ENCODE data around the gene FAT1. TPM values are rescaled to one million over a fixed set of nuclear protein-coding genes. Genes with fewer than 3 reads are reported as not detected.

Gene FAT1
- total and polyA plus RNA-seq, 4 donors, result 110 to 217 (median 171) TPM

GRCh38 chr4:186596850-186597390 lies 126.7 kb downstream of the FAT1 start:
- Histone ChIP-seq H3K36me3 (ENCODE audit: control insufficient read depth, insufficient read depth, low read length) (peaks cover 37% of the 10 kb centered on the region), H3K9me3 (ENCODE audit: control insufficient read depth, insufficient read depth, low read length) (no peaks in the 10 kb centered on the region), H3K4me3 (ENCODE audit: low read depth, low read length) (no peak overlapping the region), H3K27ac (ENCODE audit: low read depth, low read length) (no peak overlapping the region), H3K27me3 (ENCODE audit: control insufficient read depth, insufficient read depth, low read length) (no peaks in the 10 kb centered on the region), H3K4me1 (ENCODE audit: control insufficient read depth, insufficient read depth, low read length) (no peaks in the 10 kb centered on the region)
- 98% methylated on average over 19 of the region's 23 CpGs for WGBS (ENCODE audit: insufficient coverage)
- DNase-seq (ENCODE audit: low read depth in 4 of 6, low spot score in 6 of 6), result no peak

DNA sequence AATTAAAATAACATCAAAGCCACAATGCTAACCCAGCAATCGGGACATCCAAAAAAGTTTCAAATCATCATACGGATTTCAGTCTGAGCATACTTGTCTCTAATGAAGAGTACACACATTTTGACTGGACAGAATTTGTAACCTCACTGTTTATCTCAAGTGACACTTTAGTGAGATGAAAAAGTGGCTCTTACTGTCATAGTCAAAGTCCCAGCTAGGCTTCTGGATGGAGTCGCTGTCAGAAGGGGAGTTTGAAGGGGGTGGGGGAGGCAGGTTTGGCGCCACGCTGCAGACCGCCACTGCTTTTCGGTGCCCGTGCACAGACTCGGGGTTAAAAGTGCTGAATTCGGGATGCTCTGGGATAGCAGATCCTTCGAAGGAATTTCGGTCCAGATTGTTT lies 127.3 kb downstream of the FAT1 start:
- peaks cover 37% of the 10 kb centered on the region for H3K36me3 ChIP-seq (ENCODE audit: control insufficient read depth, insufficient read depth, low read length)
- H3K4me3 ChIP-seq (ENCODE audit: low read depth, low read length), result no peak overlapping the region
- no peaks in the 10 kb centered on the region for H3K27me3 ChIP-seq (ENCODE audit: control insufficient read depth, insufficient read depth, low read length)
- no peak for DNase-seq (ENCODE audit: low read depth in 4 of 6, low spot score in 6 of 6)
- H3K27ac ChIP-seq (ENCODE audit: low read depth, low read length), result no peak overlapping the region
- H3K4me1 ChIP-seq (ENCODE audit: control insufficient read depth, insufficient read depth, low read length), result no peaks in the 10 kb centered on the region
- H3K9me3 ChIP-seq (ENCODE audit: control insufficient read depth, insufficient read depth, low read length), result no peaks in the 10 kb centered on the region
- 99% methylated on average over 10 of the region's 12 CpGs for WGBS (ENCODE audit: insufficient coverage)

DNA sequence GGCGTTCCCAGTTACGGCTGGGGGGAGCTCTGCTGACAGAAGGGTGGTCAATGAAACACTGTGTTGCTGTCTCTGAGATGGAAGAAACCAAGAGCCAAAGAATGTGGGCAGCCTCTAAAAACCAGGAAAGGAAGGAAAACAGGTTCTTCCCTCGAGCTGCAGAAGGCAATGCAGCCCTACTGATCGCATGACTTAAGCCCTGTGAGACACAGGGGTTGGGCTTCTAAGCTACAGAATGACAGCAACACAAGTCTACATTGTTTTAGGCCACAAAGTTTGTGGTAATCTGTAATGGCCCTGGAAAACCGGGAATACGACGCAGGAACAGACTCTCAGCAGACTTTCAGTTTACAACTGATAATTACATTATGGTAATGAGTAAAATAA lies 130.1 kb downstream of the FAT1 start:
- H3K27me3 ChIP-seq (ENCODE audit: control insufficient read depth, insufficient read depth, low read length), result no peaks in the 10 kb centered on the region
- H3K4me3 ChIP-seq (ENCODE audit: low read depth, low read length), result no peak overlapping the region
- H3K9me3 ChIP-seq (ENCODE audit: control insufficient read depth, insufficient read depth, low read length), result no peaks in the 10 kb centered on the region
- 92% methylated on average over 4 of the region's 7 CpGs for WGBS (ENCODE audit: insufficient coverage)
- no peaks in the 10 kb centered on the region for H3K4me1 ChIP-seq (ENCODE audit: control insufficient read depth, insufficient read depth, low read length)
- no peak overlapping the region for H3K27ac ChIP-seq (ENCODE audit: low read depth, low read length)
- H3K36me3 ChIP-seq (ENCODE audit: control insufficient read depth, insufficient read depth, low read length), result peaks cover 26% of the 10 kb centered on the region
- DNase-seq (ENCODE audit: low read depth in 4 of 6, low spot score in 6 of 6), result no peak

DNA sequence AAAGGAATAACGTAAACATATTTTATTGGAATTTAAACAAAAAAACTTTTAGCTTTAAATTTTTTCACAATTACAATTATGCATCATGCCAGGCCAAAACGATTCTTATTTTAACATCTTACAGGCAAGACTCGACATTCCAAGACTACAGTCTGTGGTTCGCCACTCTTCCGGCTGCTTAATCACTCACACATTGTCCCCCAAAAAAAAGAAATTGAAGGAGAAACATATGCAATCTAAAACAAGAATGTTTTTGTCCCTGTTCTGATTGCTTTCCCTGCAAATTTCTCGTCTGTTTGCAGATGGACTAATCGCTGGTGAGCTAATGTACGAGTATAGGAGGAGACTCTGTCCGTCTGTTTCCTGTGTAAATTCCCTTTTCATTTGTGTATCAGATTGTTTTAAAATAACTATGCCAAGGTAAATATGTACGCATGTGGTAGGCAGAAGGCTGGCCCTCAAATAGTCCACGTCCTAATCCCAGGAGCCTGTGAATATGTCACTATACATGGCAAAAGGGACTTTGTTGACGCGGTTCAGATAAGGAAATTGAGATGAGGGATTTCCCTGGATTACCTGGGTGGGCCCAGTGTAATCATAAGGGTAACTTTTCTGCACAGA lies 130.6 kb downstream of the FAT1 start:
- DNase-seq (ENCODE audit: low read depth in 4 of 6, low spot score in 6 of 6), result no peak
- Histone ChIP-seq H3K4me3 (ENCODE audit: low read depth, low read length) (no peak overlapping the region), H3K9me3 (ENCODE audit: control insufficient read depth, insufficient read depth, low read length) (no peaks in the 10 kb centered on the region), H3K27me3 (ENCODE audit: control insufficient read depth, insufficient read depth, low read length) (no peaks in the 10 kb centered on the region), H3K27ac (ENCODE audit: low read depth, low read length) (no peak overlapping the region), H3K36me3 (ENCODE audit: control insufficient read depth, insufficient read depth, low read length) (peaks cover 28% of the 10 kb centered on the region), H3K4me1 (ENCODE audit: control insufficient read depth, insufficient read depth, low read length) (no peaks in the 10 kb centered on the region)
- 100% methylated on average over 7 of the region's 13 CpGs for WGBS (ENCODE audit: insufficient coverage)

DNA sequence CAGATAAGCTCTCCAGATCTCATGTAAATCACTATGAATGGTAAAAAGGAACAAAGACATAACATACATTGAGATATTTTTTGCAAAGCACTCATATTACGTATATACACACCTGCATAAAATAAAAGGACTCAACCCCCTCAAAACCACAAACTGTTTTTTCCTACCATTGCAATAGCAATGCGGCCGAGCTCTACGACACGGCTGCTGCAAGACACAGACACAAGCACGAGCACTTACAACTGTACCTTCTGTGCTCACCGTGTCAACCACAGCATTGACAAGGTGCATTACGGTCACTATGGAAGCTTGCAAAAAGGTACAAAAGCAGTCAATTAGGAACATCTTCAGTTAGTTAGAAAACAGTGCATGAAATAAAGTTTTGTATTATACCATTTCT lies 131.2 kb downstream of the FAT1 start:
- WGBS (ENCODE audit: insufficient coverage), result 98% methylated on average over 7 of the region's 8 CpGs
- no peak for DNase-seq (ENCODE audit: low read depth in 4 of 6, low spot score in 6 of 6)
- Histone ChIP-seq H3K27ac (ENCODE audit: low read depth, low read length) (no peak overlapping the region), H3K27me3 (ENCODE audit: control insufficient read depth, insufficient read depth, low read length) (no peaks in the 10 kb centered on the region), H3K4me3 (ENCODE audit: low read depth, low read length) (no peak overlapping the region), H3K9me3 (ENCODE audit: control insufficient read depth, insufficient read depth, low read length) (no peaks in the 10 kb centered on the region), H3K36me3 (ENCODE audit: control insufficient read depth, insufficient read depth, low read length) (peaks cover 28% of the 10 kb centered on the region), H3K4me1 (ENCODE audit: control insufficient read depth, insufficient read depth, low read length) (no peaks in the 10 kb centered on the region)

DNA sequence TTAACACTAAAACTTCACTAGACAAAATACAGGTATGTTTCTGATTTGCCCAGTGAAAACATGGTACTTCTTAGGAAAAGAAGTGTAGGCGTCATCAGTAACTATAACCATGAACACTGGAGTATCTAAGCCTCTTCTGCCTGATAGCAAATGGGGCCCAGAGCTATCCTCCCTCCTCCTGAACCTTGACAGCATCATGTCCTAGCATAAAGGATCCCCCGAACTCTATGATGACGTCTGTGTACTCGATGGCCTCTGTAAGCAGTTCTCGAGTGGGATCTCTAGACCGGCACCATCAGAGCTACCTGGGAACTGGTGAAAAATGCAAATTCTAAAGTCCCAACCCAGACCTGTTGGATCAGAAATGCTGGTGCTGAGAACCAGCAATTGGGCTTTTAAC lies 132.0 kb downstream of the FAT1 start:
- H3K27ac ChIP-seq (ENCODE audit: low read depth, low read length), result no peak overlapping the region
- 92% methylated on average over 5 of the region's 6 CpGs for WGBS (ENCODE audit: insufficient coverage)
- no peaks in the 10 kb centered on the region for H3K27me3 ChIP-seq (ENCODE audit: control insufficient read depth, insufficient read depth, low read length)
- no peaks in the 10 kb centered on the region for H3K9me3 ChIP-seq (ENCODE audit: control insufficient read depth, insufficient read depth, low read length)
- peaks cover 23% of the 10 kb centered on the region for H3K36me3 ChIP-seq (ENCODE audit: control insufficient read depth, insufficient read depth, low read length)
- no peaks in the 10 kb centered on the region for H3K4me1 ChIP-seq (ENCODE audit: control insufficient read depth, insufficient read depth, low read length)
- no peak overlapping the region for H3K4me3 ChIP-seq (ENCODE audit: low read depth, low read length)
- no peak for DNase-seq (ENCODE audit: low read depth in 4 of 6, low spot score in 6 of 6)

DNA sequence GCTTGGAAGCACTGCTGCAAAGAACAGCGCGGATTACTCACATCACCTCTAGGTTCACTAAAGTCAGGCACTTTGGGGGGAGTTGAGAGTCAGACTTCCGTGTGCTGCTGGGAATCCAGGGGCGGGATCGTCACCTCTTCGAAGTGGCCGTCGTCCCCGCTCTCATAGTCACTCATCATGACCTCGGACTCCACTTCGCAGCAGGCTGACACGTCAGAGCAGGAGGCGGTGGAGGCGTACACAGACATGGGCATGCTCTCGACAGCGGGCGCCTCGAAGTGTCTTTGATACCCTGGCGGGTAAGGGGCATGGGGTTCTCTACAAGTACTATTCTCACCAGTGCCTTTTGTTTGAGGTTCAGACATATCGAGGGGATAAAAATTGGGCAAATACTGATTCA lies 135.2 kb downstream of the FAT1 start:
- Histone ChIP-seq H3K27me3 (ENCODE audit: control insufficient read depth, insufficient read depth, low read length) (no peaks in the 10 kb centered on the region), H3K4me3 (ENCODE audit: low read depth, low read length) (no peak overlapping the region), H3K36me3 (ENCODE audit: control insufficient read depth, insufficient read depth, low read length) (peaks cover 13% of the 10 kb centered on the region), H3K9me3 (ENCODE audit: control insufficient read depth, insufficient read depth, low read length) (no peaks in the 10 kb centered on the region), H3K4me1 (ENCODE audit: control insufficient read depth, insufficient read depth, low read length) (no peaks in the 10 kb centered on the region), H3K27ac (ENCODE audit: low read depth, low read length) (no peak overlapping the region)
- 96% methylated on average over 19 of the region's 20 CpGs for WGBS (ENCODE audit: insufficient coverage)
- DNase-seq (ENCODE audit: low read depth in 4 of 6, low spot score in 6 of 6), result no peak

DNA sequence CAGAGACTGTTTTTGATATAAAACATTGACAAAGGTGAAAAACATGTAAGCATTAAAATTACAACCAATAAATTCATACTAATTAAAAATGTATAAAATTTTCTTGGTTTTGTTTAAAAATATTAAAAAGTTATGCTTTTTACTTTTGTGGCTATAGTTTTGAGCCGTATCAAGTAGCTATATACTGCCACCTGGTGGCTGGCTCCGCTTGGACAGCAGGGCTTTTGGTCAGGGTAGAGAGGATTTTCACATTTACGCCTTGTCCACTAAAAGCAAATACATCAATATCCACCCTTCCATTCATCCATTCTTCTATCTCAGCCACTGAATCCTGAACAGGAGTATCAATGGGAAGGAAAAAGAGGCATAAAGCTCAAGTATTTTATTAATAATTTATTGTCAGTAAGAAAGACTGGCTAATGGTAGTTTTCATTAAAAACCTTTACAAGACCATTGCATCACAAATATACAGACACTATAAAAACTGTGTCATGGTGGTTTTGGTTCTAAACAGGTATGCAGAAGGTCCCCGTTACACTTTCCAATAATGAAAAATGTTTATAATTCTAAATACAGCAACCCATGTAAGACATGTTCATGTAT lies 136.1 kb downstream of the FAT1 start:
- no CpG with 5 or more reads among the region's 4 CpGs for WGBS (ENCODE audit: insufficient coverage)
- peak; percentile 33 to 89 (median 55) for DNase-seq (ENCODE audit: low read depth in 4 of 6, low spot score in 6 of 6)

GRCh38 chr4:186586205-186586604 lies 137.5 kb downstream of the FAT1 start:
- H3K4me1 ChIP-seq (ENCODE audit: control insufficient read depth, insufficient read depth, low read length), result no peaks in the 10 kb centered on the region
- H3K27ac ChIP-seq (ENCODE audit: low read depth, low read length), result no peak overlapping the region
- no peaks in the 10 kb centered on the region for H3K27me3 ChIP-seq (ENCODE audit: control insufficient read depth, insufficient read depth, low read length)
- no peak overlapping the region for H3K4me3 ChIP-seq (ENCODE audit: low read depth, low read length)
- H3K36me3 ChIP-seq (ENCODE audit: control insufficient read depth, insufficient read depth, low read length), result peaks cover 10% of the 10 kb centered on the region
- H3K9me3 ChIP-seq (ENCODE audit: control insufficient read depth, insufficient read depth, low read length), result no peaks in the 10 kb centered on the region
- peak in 1 of 6 donors; percentile 3 for DNase-seq (ENCODE audit: low read depth in 4 of 6, low spot score in 6 of 6)
- 73% methylated on average over 8 of the region's 8 CpGs for WGBS (ENCODE audit: insufficient coverage)

More for the DNA sequence above, 136.1 kb downstream of the FAT1 start:
- Histone ChIP-seq H3K4me1 (ENCODE audit: control insufficient read depth, insufficient read depth, low read length) (no peaks in the 10 kb centered on the region), H3K9me3 (ENCODE audit: control insufficient read depth, insufficient read depth, low read length) (no peaks in the 10 kb centered on the region), H3K36me3 (ENCODE audit: control insufficient read depth, insufficient read depth, low read length) (peaks cover 10% of the 10 kb centered on the region), H3K27ac (ENCODE audit: low read depth, low read length) (no peak overlapping the region), H3K27me3 (ENCODE audit: control insufficient read depth, insufficient read depth, low read length) (no peaks in the 10 kb centered on the region), H3K4me3 (ENCODE audit: low read depth, low read length) (no peak overlapping the region)

DNA sequence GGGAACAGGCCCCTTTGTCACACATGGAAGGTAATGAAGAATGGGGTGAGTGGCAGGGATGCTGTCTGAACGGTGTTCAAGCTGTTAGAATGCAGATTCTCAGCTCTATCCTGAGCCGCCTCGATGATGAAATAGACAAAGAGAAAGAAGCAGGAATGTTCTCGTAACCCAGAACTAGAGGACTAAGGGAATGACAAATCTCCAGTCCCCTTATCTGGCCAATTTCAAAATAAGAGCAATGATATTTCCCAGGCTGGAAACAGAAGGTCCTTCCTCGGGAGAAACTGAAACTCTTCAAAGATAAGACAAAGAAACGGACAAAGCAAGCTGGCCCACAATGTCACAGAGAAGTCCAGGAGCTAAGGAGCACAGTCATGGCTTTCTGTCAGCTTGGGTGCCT lies 138.7 kb downstream of the FAT1 start:
- 56% methylated on average over 4 of the region's 6 CpGs for WGBS (ENCODE audit: insufficient coverage)

More for the DNA sequence above, 138.7 kb downstream of the FAT1 start:
- Histone ChIP-seq H3K4me3 (ENCODE audit: low read depth, low read length) (no peak overlapping the region), H3K27ac (ENCODE audit: low read depth, low read length) (no peak overlapping the region), H3K27me3 (ENCODE audit: control insufficient read depth, insufficient read depth, low read length) (no peaks in the 10 kb centered on the region), H3K4me1 (ENCODE audit: control insufficient read depth, insufficient read depth, low read length) (no peaks in the 10 kb centered on the region), H3K36me3 (ENCODE audit: control insufficient read depth, insufficient read depth, low read length) (peaks cover 10% of the 10 kb centered on the region), H3K9me3 (ENCODE audit: control insufficient read depth, insufficient read depth, low read length) (no peaks in the 10 kb centered on the region)
- DNase-seq (ENCODE audit: low read depth in 4 of 6, low spot score in 6 of 6), result no peak
